HFFc6 (cell line): Measurements from ENCODE around the gene DIDO1. TPM values are rescaled to one million over a fixed set of nuclear protein-coding genes. Genes with fewer than 3 reads are reported as not detected.

ENCODE experiments used
- DNase-seq: peaks from one replicate; pipeline ENCODE4 v3.0.0-alpha.2; 2018
- H3K27ac Mint-ChIP-seq: 2 replicates; pipeline ENCODE4 v1.8.0; 2020; ENCODE audit warnings: mild to moderate bottlenecking, mixed read lengths
- H3K27me3 Mint-ChIP-seq: 2 replicates; pipeline ENCODE4 v1.8.0; 2021; ENCODE audit warnings: mild to moderate bottlenecking, moderate library complexity, mixed read lengths; ENCODE audit not compliant: insufficient read depth
- H3K36me3 Mint-ChIP-seq: 2 replicates; pipeline ENCODE4 v1.8.0; 2021; ENCODE audit warnings: low read depth, mixed read lengths
- H3K4me1 Mint-ChIP-seq: 2 replicates; pipeline ENCODE4 v1.8.0; 2020; ENCODE audit warnings: low read depth, mixed read lengths
- H3K4me3 Mint-ChIP-seq: 2 replicates; pipeline ENCODE4 v1.8.0; 2020; ENCODE audit warnings: mild to moderate bottlenecking, moderate library complexity, mixed read lengths
- H3K9me3 Mint-ChIP-seq: 2 replicates; pipeline ENCODE4 v1.8.0; 2020; ENCODE audit warnings: mild to moderate bottlenecking, mixed read lengths
- long read RNA-seq: library from polyadenylated mRNA; unstranded; transcript quantifications from one replicate; pipeline ENCODE4 v2.0.0, GENCODE V29; 2019
- total RNA-seq, 6 experiments: library from RNA; stranded (reverse); fragmentation: NEBNext Ultra II Directional; extraction: Animal tissue kit (Norgen Biotek cat#: 25700); gene quantifications; 2 replicates in 1 of 6; 3 replicates in 5 of 6; pipeline ENCODE4 v1.2.3, GENCODE V29; 2021
- TF ChIP-seq, protein P1 (sequence below): fragments of 200-600 bp; sonication (generic); IDR thresholded peaks from 2 replicates; pipeline ENCODE4 v1.5.0; 2021; ENCODE audit warnings: antibody characterized with exemption, mild to moderate bottlenecking

The DIDO1 gene
- 10 to 100 TPM; 31.9 to 36.1 (median 34.8) TPM for total RNA-seq
- long read RNA-seq, partial matches to known transcripts: 4 of 17 reads
- long read RNA-seq, other reads (novel, unspliced or antisense): 9 of 17 reads

DNA sequence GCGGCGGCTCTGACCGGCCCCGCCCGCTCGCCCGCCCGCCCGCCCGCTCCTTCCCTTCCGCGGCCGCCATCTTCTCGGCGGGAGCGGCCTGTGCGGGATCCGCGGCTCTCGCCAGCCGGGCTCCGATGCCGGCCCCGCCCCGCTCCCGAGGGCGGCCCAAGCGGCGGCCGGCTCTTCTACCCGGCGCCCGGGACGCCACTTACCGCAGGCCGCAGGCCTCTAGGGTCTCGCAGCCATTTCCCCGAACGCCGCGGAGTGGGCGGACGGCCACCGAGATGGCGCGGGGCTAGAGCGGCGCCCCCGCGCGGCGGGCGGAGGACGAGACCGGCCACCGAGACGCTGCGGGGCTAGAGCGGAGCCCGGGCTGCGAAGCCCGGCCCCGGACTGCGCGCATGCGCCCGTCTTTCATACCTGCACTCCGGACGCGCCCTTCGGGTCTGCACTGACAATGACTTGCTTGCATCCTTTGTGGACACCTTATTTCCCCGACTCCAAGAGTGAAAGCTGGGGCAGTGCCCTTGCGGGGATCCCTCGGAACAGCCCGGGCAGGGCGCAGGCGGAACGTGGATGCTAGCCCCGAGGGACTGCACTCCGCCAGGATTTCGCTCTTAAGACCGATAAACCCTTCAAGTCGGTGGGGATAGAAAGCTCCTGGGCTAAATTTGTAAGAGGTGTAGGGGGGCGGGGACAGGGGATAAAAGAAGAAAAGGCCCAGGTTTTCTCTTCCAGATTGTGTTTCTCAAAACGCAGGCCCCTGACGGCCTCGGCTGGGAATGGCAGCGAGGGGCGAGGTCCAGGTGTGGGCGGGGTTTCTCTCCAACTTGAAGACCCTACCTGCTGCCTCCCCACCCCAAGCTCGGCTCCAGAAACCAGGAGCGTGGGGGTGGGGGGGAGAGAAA, at the start of gene DIDO1:
Gene DIDO1, minus strand, starts transcription at position 277 of the 899 bp plus-strand sequence.
- TF ChIP-seq, protein P1, sequence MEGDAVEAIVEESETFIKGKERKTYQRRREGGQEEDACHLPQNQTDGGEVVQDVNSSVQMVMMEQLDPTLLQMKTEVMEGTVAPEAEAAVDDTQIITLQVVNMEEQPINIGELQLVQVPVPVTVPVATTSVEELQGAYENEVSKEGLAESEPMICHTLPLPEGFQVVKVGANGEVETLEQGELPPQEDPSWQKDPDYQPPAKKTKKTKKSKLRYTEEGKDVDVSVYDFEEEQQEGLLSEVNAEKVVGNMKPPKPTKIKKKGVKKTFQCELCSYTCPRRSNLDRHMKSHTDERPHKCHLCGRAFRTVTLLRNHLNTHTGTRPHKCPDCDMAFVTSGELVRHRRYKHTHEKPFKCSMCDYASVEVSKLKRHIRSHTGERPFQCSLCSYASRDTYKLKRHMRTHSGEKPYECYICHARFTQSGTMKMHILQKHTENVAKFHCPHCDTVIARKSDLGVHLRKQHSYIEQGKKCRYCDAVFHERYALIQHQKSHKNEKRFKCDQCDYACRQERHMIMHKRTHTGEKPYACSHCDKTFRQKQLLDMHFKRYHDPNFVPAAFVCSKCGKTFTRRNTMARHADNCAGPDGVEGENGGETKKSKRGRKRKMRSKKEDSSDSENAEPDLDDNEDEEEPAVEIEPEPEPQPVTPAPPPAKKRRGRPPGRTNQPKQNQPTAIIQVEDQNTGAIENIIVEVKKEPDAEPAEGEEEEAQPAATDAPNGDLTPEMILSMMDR: peak; percentile 86
- peaks cover 72% of the 10 kb centered on the region for H3K4me1 Mint-ChIP-seq
- no peaks in the 10 kb centered on the region; the same call in 1 of the 2 replicates for H3K27me3 Mint-ChIP-seq
- no peaks in the 10 kb centered on the region for H3K9me3 Mint-ChIP-seq
- no peaks in the 10 kb centered on the region; the same call in 1 of the 2 replicates for H3K36me3 Mint-ChIP-seq
- H3K4me3 Mint-ChIP-seq: peak within 1 kb of the TSS; percentile 96
- DNase-seq: peak; percentile 60
- H3K27ac Mint-ChIP-seq: peak within 1 kb of the TSS; percentile 92

DNA sequence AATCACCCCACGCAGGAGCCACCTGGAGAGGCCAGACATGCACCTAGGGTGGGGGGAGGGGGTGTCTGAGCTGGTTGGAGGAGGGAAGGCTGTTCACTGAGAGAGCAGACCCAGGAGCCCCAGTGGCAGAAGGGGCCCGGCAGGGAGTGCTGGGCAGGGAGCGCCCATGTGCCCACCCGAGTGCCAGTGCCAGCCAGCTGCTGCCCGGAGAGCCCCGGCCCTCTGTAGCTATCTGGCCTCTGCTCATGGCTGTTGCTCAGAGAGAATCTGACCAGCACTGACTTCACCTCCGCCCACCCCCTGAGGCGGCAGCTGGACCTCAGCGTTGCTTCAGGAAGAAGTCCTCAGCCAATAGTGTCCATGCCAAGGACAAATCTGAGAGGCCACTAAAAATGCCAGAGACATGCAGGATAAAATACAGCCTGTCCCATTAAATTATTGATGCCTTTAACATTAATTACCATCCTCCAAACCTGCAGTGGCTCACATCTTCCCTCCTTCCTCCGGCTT, 49.0 kb upstream of the DIDO1 start:
- peaks cover 53% of the 10 kb centered on the region for H3K27me3 Mint-ChIP-seq
- TF ChIP-seq, protein P1: no peak
- no peak for DNase-seq
- H3K36me3 Mint-ChIP-seq: no peaks in the 10 kb centered on the region
- H3K9me3 Mint-ChIP-seq: no peaks in the 10 kb centered on the region
- H3K4me1 Mint-ChIP-seq: peaks cover 8% of the 10 kb centered on the region; the same call in 1 of the 2 replicates
- no peak overlapping the region for H3K27ac Mint-ChIP-seq
- no peak overlapping the region for H3K4me3 Mint-ChIP-seq

DNA sequence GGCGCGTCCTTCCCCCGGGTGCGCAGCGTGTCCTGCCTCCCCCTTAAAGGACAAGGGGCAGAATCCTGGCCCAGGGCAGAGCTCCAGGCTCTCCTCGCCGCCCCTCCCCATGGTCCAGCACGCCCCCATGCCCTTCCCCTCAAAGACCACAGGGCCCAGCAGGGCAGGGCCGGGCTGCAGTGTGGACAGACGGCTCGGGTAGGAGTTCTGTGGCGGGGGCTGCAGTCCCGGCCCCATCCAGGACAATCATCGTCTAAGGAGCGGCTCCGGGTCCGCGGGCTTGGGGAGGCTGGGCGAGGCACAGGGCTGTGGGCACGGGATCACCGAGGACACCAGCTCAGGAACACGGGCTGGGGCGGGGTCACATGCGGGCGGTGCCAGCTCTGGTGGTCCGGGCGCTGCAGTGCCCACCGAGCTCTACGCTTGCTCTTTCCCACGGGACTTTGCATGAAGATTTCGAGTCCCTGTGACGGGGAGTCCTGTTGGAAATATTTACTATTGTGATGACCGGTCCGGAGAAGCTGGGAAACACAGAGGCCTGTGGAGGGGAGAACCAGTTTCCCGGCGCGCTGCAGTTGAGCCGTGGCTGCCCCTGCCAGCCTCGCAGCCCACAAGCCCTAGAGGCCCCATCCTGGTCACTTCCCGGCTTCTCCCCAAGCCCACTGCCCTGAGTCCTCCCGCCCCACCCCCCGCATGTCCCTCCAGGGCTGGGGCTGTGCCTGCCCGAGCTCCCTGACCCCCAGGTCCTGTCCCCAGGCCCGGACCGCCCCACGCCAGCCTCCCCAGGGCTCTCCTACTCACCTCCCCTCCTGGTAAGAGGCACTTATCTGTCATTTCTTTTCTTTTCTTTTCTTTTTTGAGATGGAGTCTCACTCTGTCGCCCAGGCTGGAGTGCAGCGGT, 46.8 kb upstream of the DIDO1 start:
- Mint-ChIP-seq H3K4me1 (peaks cover 8% of the 10 kb centered on the region; the same call in 1 of the 2 replicates), H3K36me3 (no peaks in the 10 kb centered on the region), H3K27ac (no peak overlapping the region), H3K27me3 (peaks cover 43% of the 10 kb centered on the region), H3K9me3 (no peaks in the 10 kb centered on the region), H3K4me3 (no peak overlapping the region; the same call in 1 of the 2 replicates)
- TF ChIP-seq, protein P1: no peak
- no peak for DNase-seq

DNA sequence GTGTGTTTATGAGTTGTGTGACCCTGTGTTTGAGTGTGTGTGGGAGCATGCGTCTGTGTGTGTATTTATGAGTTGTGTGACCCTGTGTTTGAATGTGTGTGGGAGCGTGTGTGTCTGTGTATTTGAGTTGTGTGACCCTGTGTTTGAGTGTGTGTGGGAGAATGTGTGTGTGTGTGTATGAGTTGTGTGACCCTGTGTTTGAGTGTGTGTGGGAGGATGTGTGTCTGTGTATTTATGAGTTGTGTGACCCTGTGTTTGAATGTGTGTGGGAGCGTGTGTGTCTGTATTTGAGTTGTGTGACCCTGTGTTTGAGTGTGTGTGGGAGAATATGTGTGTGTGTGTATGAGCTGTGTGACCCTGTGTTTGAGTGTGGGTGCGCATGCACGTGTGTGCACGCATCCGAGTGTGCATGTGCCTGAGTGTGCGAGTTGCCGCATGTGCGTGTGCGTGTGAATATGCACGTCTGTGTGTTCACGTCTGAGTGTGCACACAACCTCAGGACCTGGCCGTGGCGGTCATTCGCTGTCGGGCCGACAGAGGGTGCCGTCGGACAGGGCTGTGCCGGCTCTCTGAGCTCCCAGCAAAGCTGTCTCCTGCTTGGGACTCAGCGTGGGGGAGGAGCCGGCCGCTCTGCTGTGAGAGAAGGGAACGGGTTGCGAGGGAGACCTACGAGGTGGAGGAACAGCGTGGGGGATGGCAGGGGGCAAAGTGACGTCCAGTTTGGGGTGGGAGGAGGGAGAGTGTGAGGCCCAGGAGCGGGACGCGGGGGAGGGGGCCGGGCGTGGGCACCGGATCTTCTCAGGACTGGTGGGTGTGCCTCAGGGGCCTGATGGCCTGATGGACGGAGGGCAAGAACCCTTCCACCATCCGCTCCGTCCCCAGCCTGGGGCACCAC, 45.9 kb upstream of the DIDO1 start:
- Mint-ChIP-seq H3K9me3 (no peaks in the 10 kb centered on the region), H3K27ac (no peak overlapping the region), H3K36me3 (no peaks in the 10 kb centered on the region), H3K4me3 (peak overlapping the region; percentile 67), H3K4me1 (peaks cover 8% of the 10 kb centered on the region; the same call in 1 of the 2 replicates), H3K27me3 (peaks cover 44% of the 10 kb centered on the region)
- DNase-seq: peak; percentile 77
- TF ChIP-seq, protein P1: peak; percentile 83
